Peyer's patch (tissue), 4 donors: Measurements from ENCODE around the gene DMPK. TPM values are rescaled to one million over a fixed set of nuclear protein-coding genes. Genes with fewer than 3 reads are reported as not detected.

ENCODE experiments used
- DNase-seq, 3 donors: peaks; one replicate each; pipeline ENCODE4 v3.0.0-alpha.2; 2017 to 2019
- H3K27ac ChIP-seq, 4 donors: fragments of 200-600 bp; sonication (generic); one replicate each; pipeline ENCODE4 v1.5.1; 2016 to 2019
- H3K27me3 ChIP-seq, 2 donors: fragments of 200-600 bp; sonication (generic); one replicate each; pipeline ENCODE4 v1.5.1; 2019
- H3K36me3 ChIP-seq, 3 donors: fragments of 200-600 bp; sonication (generic); one replicate each; pipeline ENCODE4 v1.5.1; 2016 to 2019
- H3K4me1 ChIP-seq, 4 donors: fragments of 200-600 bp; sonication (generic); one replicate each; pipeline ENCODE4 v1.5.1; 2016 to 2019
- H3K4me3 ChIP-seq, 4 donors: fragments of 200-600 bp; sonication (generic); 1 replicate in 3 of 4; 2 replicates in 1 of 4; pipeline ENCODE4 v1.5.1; 2016 to 2019; ENCODE audit warnings: mild to moderate bottlenecking in 1 of 4
- H3K9me3 ChIP-seq, 4 donors: fragments of 200-600 bp; sonication (generic); one replicate each; pipeline ENCODE4 v1.5.1; 2016 to 2019; ENCODE audit warnings: mild to moderate bottlenecking in 1 of 4
- POLR2A ChIP-seq, 2 donors: fragments of 450-650 bp; IDR thresholded peaks; one replicate each; pipeline ENCODE4 v1.5.1; 2017; ENCODE audit warnings: antibody characterized with exemption in 2 of 2, mild to moderate bottlenecking in 2 of 2, moderate library complexity in 2 of 2
- total RNA-seq, 4 donors: library from RNA; depleted of rRNA; stranded (reverse); fragments of >200 nt; gene quantifications; one replicate each; pipeline ENCODE4 v1.1.0, GENCODE V29; 2016
- TF ChIP-seq, protein P1 (sequence below), 6 experiments: fragments of 450-650 bp in 4 of 6; fragments of 200-600 bp in 2 of 6; sonication (generic) in 1 of 6; IDR thresholded peaks; one replicate each; pipeline ENCODE4 v1.5.1; 2017 to 2019; ENCODE audit warnings: antibody characterized with exemption in 6 of 6, mild to moderate bottlenecking in 3 of 6, moderate library complexity in 1 of 6

Gene DMPK
- total RNA-seq, 4 donors from 2014 or later = 10.5 to 63.5 (median 43.5) TPM

DNA sequence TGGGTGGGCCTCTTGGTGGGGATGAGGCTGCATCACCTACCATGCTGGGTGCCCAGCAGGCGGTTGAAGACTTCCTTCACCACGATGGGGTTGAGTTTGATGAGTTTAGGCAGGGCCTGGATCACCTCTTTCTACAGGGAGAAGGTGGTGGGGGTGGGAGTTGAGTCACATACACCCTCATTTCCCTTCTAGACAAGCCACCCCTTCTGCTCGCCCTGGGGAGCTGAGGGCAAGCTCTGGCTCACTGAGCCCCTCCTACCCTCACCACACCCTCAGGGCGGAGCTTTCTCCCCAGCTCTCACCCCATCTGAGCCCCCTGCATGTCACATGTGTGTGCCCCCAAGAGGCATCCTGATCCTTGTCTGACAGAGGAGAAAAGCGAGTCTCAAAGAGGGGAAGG, 40.4 kb upstream of the DMPK start:
- Histone ChIP-seq H3K9me3 (no peaks in the 10 kb centered on the region), H3K36me3 (peaks cover 0 to 79% (median 0%) of the 10 kb centered on the region in 3 donors), H3K27ac (no peak overlapping the region), H3K4me3 (no peak overlapping the region), H3K4me1 (no peaks in the 10 kb centered on the region), H3K27me3 (no peaks in the 10 kb centered on the region)
- no peak for TF ChIP-seq POLR2A (IDR thresholded peaks at IDR 0.05)
- TF ChIP-seq, protein P1, sequence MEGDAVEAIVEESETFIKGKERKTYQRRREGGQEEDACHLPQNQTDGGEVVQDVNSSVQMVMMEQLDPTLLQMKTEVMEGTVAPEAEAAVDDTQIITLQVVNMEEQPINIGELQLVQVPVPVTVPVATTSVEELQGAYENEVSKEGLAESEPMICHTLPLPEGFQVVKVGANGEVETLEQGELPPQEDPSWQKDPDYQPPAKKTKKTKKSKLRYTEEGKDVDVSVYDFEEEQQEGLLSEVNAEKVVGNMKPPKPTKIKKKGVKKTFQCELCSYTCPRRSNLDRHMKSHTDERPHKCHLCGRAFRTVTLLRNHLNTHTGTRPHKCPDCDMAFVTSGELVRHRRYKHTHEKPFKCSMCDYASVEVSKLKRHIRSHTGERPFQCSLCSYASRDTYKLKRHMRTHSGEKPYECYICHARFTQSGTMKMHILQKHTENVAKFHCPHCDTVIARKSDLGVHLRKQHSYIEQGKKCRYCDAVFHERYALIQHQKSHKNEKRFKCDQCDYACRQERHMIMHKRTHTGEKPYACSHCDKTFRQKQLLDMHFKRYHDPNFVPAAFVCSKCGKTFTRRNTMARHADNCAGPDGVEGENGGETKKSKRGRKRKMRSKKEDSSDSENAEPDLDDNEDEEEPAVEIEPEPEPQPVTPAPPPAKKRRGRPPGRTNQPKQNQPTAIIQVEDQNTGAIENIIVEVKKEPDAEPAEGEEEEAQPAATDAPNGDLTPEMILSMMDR (IDR thresholded peaks at IDR 0.05) = no peak
- DNase-seq = no peak

DNA sequence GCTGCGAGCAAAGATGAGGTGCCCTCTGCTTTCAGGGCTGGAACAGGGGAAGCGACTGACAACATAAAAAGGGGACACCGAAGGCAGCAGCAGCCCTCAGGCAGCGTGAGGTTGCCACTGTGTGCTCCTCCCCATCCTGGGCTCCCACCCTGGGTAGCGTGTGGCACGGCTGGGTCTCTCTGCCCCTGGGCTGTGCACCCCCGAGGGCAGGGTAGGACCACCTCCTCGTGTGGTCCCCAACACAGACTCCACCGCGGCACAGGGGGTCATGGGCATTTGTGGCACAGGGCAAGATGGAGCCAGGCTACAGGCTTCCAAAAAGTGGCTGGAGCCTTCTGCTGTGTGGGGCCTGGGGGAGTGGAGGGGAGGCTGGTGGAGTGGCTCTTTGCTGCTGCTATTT, 39.3 kb upstream of the DMPK start:
- Histone ChIP-seq H3K27me3 (no peaks in the 10 kb centered on the region), H3K4me3 (no peak overlapping the region), H3K36me3 (peaks cover 0 to 67% (median 0%) of the 10 kb centered on the region in 3 donors), H3K9me3 (no peaks in the 10 kb centered on the region), H3K27ac (no peak overlapping the region), H3K4me1 (peaks cover 0 to 5% (median 0%) of the 10 kb centered on the region in 4 donors)
- TF ChIP-seq, protein P1 (IDR thresholded peaks at IDR 0.05) = no peak
- no peak for TF ChIP-seq POLR2A (IDR thresholded peaks at IDR 0.05)
- no peak for DNase-seq

DNA sequence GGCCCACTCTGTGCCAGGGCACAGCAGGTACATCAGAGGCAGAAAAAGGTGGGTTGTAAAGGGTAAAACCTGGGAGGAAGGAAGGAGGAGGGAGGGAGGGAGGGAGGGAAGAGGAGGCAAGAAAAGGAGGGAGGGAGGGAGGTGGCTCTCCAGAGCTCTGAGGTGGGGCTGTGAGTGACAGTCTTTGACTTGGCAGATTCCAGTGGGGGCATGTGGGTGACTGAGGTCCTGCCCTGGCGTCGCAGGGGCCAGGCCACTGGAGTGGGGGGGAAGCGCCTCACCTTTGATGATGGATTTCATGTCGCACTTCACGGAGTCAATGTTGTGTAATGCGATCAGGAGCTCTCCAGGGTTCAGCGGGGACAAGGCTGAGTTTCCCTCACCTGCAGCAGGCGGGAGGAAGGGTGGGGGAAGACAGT, 38.8 kb upstream of the DMPK start:
- no peak overlapping the region for H3K27ac ChIP-seq
- H3K27me3 ChIP-seq = no peaks in the 10 kb centered on the region
- no peak for TF ChIP-seq POLR2A (IDR thresholded peaks at IDR 0.05)
- TF ChIP-seq, protein P1 (IDR thresholded peaks at IDR 0.05) = no peak
- H3K36me3 ChIP-seq = peaks cover 0 to 63% (median 0%) of the 10 kb centered on the region in 3 donors
- H3K4me1 ChIP-seq = peaks cover 0 to 6% (median 0%) of the 10 kb centered on the region in 4 donors
- no peaks in the 10 kb centered on the region for H3K9me3 ChIP-seq
- no peak overlapping the region for H3K4me3 ChIP-seq
- DNase-seq = no peak

DNA sequence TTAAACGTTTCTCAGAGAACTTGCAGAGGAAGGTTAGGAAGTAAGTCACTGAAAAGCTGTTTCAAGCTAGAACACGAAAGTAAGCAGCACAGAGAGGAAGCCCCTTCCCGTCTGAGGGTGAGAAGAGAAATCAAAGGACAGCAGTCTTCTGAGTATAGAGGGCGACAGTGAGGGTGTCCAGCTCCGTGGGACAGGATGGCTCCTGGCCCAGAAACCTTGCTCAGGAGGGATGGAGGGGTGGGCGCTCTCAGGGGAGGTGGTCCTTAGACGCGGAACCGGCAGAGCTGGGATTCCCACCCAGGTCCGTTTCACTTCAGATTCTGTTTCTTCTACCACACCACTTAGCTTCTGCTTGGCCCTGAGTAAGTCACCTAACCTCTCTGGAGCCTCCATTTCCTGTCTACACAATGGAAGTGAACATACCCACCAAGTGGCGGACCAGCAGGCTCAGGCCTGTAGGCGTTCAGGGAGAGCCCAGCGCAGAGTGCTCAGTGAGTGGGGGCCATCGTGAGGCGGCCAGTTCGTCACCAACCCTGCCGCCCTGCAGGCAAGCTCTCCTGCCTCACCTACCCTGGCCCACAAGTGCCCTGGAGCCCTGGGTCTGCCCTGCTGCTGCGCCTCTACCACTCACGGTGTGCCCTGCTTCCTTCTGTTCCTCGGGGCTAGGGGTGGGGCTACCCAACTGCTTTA, 38.3 kb upstream of the DMPK start:
- Histone ChIP-seq H3K36me3 (peaks cover 0 to 57% (median 0%) of the 10 kb centered on the region in 3 donors), H3K4me3 (no peak overlapping the region), H3K4me1 (peaks cover 0 to 6% (median 0%) of the 10 kb centered on the region in 4 donors), H3K27ac (no peak overlapping the region), H3K27me3 (no peaks in the 10 kb centered on the region), H3K9me3 (no peaks in the 10 kb centered on the region)
- DNase-seq = no peak
- no peak for TF ChIP-seq POLR2A (IDR thresholded peaks at IDR 0.05)
- TF ChIP-seq, protein P1 (IDR thresholded peaks at IDR 0.05) = no peak

DNA sequence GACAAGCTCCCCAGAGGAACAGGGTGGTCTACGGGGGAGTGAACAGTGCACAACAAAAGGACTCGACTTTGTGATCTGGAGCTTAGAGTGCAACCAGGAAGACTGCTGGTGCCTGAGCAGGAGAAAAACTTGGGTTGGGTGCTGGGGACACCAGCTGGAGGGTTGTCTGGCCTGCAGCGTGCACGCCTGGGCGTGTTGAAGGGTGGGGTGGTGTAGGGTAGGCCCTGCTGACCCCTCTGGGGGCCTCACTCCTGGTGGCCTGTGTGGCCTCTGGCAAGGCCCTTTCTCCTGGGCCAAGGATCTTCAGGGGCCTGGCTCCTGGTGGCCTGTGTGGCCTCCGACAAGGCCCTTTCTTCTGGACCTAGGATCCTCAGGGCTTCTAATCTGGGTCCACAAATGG, 37.5 kb upstream of the DMPK start:
- Histone ChIP-seq H3K9me3 (no peaks in the 10 kb centered on the region), H3K4me3 (no peak overlapping the region), H3K27me3 (no peaks in the 10 kb centered on the region), H3K4me1 (peaks cover 0 to 14% (median 0%) of the 10 kb centered on the region in 4 donors), H3K36me3 (peaks cover 0 to 49% (median 0%) of the 10 kb centered on the region in 3 donors), H3K27ac (no peak overlapping the region)
- DNase-seq = no peak
- TF ChIP-seq, protein P1 (IDR thresholded peaks at IDR 0.05) = no peak
- TF ChIP-seq POLR2A (IDR thresholded peaks at IDR 0.05) = no peak
